IPS DF 4.7 (cell line): ENCODE results near the gene CUEDC1.
A peak's percentile ranks its signal among the peaks of the same experiment; 100 is the strongest.
"Not testable (repeated sequence)": the region's sequence is repeated elsewhere in the genome, so short reads cannot be mapped to it uniquely, and the experiment has no call there.

Source experiments
- DNase-seq: peaks from one replicate; pipeline ENCODE4 v3.0.0-alpha.2; 2013; ENCODE audit warnings: low spot score; ENCODE audit errors: extremely low read depth

The CUEDC1 gene

GRCh38 chr17:57861790-57862693 is 93.2 kb downstream of the CUEDC1 start:
- DNase-seq = no peak

DNA sequence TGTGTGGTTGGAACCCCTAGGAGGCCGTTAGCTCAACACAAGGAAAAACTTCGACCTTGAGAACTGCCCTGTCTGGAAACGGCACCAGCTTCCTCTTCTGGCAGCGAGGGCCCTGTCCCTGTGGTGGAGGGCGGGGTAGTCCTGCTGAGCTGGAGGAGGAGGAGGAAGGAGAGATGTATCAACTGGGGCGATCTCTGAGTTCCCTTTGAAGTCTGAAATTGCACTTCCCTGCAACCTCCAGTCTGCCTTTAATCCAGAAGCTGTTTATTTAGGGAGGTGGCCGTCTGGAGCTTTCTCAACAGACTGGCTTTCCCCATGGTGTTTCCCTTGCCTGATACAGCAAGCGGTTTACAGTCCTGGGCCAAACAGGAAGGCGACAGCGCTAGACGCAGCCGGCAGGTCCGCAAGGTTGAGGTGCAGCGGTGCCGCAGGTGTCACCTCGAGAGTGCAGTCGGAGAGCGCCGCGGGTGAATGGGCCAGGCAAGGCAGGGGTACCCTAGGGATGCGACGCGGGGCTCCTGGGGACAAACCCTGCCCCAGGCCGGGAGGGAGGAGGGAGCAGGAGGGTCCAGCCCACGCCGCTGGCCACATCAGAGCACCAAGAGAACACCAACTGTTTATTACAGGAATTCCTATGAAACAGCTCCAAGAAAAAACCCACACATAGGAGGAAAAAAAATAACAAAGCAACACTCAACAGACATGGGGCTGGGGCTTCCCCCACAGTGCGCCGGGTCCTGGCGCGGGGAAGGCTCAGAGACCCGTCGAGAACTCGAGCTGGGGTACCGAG is 94.0 kb downstream of the CUEDC1 start:
- DNase-seq = no peak

GRCh38 chr17:57860414-57860999 is 94.7 kb downstream of the CUEDC1 start:
- no peak for DNase-seq

DNA sequence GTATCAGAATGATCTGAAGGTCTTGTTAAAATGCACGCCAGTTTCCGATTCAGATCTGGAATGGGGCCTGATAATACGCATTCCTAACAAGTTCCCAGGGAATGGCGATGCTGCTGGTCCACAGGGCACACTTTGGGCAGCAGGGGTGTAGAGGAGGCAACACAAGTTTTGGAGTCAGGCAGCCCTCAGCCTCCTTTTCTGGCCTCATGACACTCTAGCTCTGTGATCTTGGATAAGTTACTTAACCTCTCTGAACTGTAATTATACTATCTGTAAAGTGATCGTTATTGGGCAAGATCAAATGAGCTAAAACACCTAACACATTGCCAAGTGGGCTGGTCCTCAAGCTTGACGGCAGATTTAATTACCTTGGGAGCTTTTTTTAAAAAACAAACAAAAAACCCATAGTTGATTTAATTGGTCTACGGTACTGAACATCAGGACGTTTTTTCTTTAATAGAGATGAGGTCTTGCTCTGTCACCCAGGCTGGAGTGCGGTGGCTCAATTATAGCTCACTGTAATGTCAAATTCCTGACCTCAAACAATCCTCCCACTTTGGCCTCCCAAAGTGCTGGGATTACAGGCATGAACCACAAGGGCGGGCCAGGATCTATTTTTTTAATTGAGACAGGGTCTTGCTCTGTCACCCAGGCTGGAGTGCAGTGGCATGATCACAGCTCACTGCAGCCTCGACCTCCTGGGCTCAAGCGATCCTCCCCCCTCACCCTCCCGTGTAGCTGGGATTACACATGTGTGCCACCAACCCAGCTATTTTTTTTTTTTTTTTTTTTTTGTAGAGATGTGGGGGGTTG is 95.4 kb downstream of the CUEDC1 start:
- DNase-seq = no peak

- no peak for DNase-seq
Observed at GRCh38 chr17:57858838-57859237, 96.4 kb downstream of the CUEDC1 start.

- DNase-seq = no peak
Observed at GRCh38 chr17:57856792-57857620, 98.2 kb downstream of the CUEDC1 start.

DNA sequence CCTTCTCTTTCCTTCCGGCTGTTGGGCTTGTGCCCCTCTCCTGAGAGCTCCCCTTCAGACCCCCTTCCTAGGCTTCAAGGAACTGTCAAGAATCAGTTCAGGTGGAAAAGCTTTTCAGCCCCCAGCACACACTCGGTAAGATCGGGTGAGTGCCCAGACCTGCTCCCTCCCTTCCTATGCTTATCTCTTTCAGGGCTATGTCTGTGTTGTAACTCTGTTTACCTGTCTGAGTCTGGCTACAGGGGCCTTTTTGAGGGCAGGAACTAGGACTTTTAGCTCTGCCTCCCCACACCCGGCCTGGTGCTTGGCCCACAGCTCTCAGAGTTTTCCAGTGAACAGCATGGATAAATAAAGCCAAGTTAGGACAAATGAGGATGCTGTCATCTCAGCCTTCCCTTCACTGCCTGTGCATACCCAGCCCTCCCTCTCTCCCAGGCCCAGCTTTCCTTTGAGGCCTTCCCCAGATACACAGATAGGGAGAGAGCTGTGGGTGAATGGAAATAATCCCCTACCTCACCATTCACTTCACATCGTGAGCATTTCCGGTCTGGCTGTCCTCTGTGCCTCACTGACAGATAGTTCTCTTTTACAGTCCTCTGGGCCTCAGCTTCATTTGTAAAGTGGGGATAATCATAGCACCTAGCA is 99.7 kb downstream of the CUEDC1 start:
- DNase-seq = no peak

DNA sequence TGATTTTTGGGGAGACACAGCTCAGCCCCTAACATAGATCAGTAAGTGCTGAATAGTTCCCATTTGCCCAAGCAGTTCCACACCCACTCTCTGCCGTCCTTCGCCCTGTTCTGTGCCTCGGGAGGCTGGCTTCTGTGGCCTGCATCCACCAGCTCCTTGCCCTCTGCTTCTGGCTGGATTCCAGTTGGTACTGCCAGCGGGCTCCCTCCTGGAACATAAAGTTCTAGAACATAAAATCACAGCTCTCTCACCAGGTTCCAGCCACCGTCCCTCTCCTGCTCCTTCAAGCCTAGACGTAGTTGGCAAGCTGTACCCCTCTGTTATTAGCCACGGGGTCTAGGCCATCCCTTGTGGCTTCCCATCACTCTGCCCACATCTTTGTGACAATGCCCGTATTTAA is 101.5 kb downstream of the CUEDC1 start:
- no peak for DNase-seq

DNA sequence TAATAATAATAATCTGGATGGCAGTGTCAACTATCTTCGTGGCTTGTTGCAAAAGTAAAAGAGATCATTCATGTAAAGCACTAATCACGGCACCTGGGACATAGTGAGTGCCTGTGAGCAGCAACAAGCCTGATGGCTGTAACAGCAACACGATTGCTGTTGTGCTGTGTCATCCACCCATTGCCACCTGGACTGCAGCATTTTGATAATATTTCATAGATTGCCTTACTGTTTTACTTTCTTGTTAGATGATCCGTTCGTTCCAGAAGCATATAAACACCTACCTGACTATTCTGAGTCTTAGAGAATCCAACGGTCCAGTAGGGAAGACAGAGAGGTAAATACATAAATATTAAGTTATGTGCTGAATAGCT is 102.3 kb downstream of the CUEDC1 start:
- DNase-seq = no peak

DNA sequence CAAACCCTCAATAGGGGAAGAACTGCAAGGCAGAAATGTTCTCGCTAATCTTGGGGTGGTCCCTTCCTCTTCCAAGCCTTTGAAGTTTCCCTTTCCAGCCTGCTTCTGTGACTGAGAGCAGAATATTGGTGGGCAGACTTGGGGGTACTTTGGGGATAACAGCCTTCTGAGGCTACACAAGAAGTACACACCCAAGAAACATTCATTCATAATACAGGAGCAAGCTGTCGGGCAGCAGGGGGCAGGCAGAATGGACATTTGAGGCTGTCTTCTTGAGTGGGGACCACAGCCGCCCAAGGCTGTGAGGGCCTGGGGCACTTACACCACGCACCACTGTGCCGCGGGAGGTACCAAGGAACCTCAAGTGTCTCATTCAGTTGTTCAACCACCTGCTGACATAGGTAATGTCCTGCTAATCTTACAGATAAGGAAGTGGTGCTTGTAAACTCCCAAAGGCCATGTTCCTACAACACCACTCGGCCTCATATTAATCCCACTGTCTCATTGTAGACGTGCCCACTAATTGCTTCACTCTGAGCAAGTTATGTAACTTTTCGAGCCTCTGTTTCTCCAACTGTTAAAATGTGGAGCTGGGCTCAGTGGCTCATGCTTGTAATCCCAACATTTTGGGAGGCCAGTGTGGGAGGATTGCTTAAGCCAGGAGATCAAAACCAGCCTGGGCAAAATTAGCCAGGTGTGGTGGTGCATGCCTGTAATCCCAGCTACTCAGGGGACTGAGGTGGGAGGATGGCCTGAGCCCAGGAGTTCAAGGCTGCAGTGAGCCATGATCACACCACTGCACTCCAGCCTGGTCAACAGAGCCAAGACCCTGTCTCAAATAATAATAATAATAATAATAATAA is 102.9 kb downstream of the CUEDC1 start:
- no peak for DNase-seq

DNA sequence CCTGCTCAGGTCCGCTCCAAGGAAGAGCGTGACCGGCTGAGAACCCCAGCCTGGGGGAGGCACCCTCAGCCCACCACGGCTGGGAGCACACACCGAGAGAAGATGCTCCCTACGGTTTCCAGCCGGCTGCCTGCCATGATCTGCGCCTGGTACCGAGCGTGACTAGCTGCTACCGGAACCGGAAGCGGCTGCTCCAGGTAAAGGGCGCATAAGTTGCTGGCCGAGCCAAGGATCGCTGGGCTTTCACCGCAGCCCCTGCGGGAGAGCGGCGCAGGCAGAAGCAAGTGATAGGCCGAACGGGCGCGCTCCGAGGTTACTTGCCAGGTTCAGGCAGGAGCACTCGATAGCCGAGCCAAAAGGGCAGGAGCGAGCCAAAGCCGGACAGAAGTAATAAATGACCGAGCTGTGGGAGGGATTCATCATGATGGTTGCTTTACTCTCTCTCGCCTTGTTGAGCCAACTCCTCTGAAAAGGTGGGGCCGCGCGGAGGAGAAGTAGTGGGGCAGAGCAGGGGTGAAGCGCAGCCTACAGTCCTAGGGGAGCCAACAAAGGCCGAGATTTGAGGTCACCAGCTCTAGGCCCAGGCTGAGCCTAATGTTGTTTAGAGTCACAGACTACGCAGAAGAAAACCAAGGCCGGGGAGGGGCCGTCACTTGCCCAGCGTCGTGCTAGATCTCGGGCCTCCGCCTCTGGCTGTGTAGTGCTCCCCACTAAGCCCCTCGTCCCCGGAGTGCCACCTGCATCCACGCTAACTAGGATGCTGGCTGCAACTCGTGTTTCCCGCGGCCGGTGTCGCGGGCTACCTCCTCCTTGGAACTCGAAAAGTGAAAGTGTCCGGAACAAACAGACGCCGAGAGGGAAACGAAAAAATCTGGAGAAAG is 105.1 kb downstream of the CUEDC1 start, which contains the start of gene MRPS23:
TSS of gene MRPS23 (minus strand) at position 171 of the 881 bp plus-strand sequence. CDS start at position 137, 34 bp downstream.
- peak; percentile 94 for DNase-seq

GRCh38 chr17:57849163-57849873 is 105.9 kb downstream of the CUEDC1 start:
- no peak for DNase-seq

- DNase-seq = not testable (repeated sequence)
Observed at GRCh38 chr17:57846056-57846945, 108.9 kb downstream of the CUEDC1 start.

DNA sequence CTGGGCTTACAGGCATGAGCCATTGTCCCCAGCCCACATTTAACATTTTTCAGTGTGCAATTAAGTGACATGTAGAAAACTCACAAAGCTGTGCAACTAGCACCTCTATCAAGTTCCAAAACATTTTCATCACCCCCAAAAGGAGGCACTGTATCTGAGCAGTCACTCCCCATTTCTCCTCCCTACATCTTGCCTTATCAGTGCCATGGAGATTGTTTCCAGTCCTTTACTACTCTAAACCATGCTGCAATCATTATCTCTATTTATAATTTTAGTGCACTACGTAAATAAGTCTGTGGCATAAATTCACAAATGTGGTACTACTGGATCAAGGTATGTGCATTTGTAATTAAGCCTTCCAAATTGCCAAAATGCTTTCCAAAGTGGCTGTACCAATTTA is 112.9 kb downstream of the CUEDC1 start:
- DNase-seq = no peak

GRCh38 chr17:57839571-57839923 is 115.7 kb downstream of the CUEDC1 start:
- no peak for DNase-seq

GRCh38 chr17:57838857-57839570 is 116.2 kb downstream of the CUEDC1 start:
- no peak for DNase-seq
